Left ventricle myocardium inferior (tissue), 1 donor: ENCODE results near the gene PHC1. TPM values are rescaled to one million over a fixed set of nuclear protein-coding genes. Genes with fewer than 3 reads are reported as not detected.
A peak's percentile ranks its signal among the peaks of the same experiment; 100 is the strongest.

Source experiments
- DNase-seq: peaks from one replicate; pipeline ENCODE4 v3.0.0-alpha.2; 2020
- H3K27ac ChIP-seq: fragments of 200-600 bp; replicated peaks from 2 replicates; pipeline ENCODE4 v1.8.0; 2021
- H3K27me3 ChIP-seq: fragments of 200-600 bp; 2 replicates; pipeline ENCODE4 v1.8.0; 2021; ENCODE audit warnings: low read depth
- H3K36me3 ChIP-seq: fragments of 200-600 bp; 2 replicates; pipeline ENCODE4 v1.8.0; 2021
- H3K4me1 ChIP-seq: fragments of 200-600 bp; 2 replicates; pipeline ENCODE4 v1.8.0; 2021
- H3K4me3 ChIP-seq: fragments of 200-600 bp; 2 replicates; pipeline ENCODE4 v1.8.0; 2021; ENCODE audit warnings: mild to moderate bottlenecking, moderate library complexity
- H3K9me3 ChIP-seq: fragments of 200-600 bp; replicated peaks from 2 replicates; pipeline ENCODE4 v1.8.0; 2021
- intact Hi-C: fragments of 100-400 bp; cut with micrococcal nuclease; formaldehyde crosslinking; loops from one replicate; pipeline ENCODE4 v1.11.0; 2022
- total RNA-seq: library from RNA; stranded (reverse); fragmentation: NEBNext Ultra II Directional; extraction: Animal tissue kit (Norgen Biotek cat#: 25700); gene quantifications from one replicate; pipeline ENCODE4 v1.2.1, GENCODE V29; 2021
- TF ChIP-seq, protein P1 (sequence below): fragments of 200-600 bp; IDR thresholded peaks from 2 replicates; pipeline ENCODE4 v1.8.0; 2021; ENCODE audit warnings: antibody characterized with exemption, mild to moderate bottlenecking, borderline replicate concordance
- donor health status: DM: no; HTN: yes; CAD: no; lungs with severe emphysema.

The PHC1 gene
- total RNA-seq, 1 donor from 2014 or later, result 23.4 TPM

DNA sequence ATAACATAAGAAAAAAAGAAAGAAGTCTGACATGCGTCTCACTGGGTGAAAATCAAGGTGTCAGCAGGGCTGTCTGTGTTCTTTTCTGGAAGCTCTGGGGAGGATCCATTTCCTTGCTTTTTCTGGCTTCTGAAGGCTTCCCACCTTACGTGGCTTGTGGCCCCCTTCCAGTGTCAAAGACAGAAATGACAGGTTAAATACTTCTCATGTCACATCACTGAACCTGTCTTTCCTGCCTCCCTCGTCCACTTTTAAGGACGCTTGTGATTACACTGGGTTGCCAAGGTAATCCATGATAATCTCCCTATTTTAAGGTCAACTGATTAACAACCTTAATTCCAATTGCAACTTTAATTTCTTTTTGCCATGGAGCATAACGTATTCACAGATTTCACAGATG lies 4.6 kb upstream of the PHC1 start:
- DNase-seq, result no peak
- Histone ChIP-seq H3K4me1 (peaks cover 41% of the 10 kb centered on the region), H3K27me3 (no peaks in the 10 kb centered on the region), H3K4me3 (no peak overlapping the region), H3K9me3 (no peaks in the 10 kb centered on the region), H3K36me3 (no peaks in the 10 kb centered on the region), H3K27ac (no peak overlapping the region)
- TF ChIP-seq, protein P1, sequence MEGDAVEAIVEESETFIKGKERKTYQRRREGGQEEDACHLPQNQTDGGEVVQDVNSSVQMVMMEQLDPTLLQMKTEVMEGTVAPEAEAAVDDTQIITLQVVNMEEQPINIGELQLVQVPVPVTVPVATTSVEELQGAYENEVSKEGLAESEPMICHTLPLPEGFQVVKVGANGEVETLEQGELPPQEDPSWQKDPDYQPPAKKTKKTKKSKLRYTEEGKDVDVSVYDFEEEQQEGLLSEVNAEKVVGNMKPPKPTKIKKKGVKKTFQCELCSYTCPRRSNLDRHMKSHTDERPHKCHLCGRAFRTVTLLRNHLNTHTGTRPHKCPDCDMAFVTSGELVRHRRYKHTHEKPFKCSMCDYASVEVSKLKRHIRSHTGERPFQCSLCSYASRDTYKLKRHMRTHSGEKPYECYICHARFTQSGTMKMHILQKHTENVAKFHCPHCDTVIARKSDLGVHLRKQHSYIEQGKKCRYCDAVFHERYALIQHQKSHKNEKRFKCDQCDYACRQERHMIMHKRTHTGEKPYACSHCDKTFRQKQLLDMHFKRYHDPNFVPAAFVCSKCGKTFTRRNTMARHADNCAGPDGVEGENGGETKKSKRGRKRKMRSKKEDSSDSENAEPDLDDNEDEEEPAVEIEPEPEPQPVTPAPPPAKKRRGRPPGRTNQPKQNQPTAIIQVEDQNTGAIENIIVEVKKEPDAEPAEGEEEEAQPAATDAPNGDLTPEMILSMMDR, result no peak
- intact Hi-C loops, result loop anchor here (10.0 kb wide), 1 partner anchor 135 kb away; no protein-coding TSS in a partner anchor

DNA sequence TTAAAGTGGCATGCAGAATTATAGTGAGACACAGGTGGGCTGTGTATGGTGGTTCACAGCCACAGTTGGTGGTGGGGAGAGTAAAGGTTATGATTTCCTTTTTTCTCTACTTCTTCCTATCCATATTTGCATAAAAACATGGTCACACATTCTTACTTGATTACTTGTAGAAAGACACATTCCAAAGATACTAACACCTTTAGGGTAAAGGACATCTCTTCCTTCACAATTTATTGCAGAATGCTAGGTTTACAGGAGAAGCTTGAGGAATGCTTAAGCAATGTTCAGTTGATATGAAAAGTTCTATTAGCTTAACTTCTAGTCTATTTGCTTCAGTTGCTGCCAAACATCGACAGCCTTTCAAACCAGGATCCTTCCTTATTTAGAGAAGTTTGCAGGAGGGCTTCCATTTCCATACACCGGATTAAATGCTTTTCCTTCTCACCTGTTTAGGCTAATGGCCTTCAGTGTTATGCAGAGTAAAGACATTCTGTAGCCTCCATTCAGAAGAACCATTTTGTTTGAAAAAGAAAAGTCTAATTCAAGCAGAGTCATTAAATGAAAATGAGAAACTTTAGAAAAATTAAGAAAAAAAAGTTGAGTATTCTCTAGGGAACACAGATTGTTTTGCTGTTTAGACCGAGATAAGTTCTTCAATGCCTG lies 2.6 kb upstream of the PHC1 start:
- intact Hi-C loops, result loop anchor here (10.0 kb wide), 1 partner anchor 133 kb away; no protein-coding TSS in a partner anchor
- Histone ChIP-seq H3K27ac (peak overlapping the region; percentile 88), H3K9me3 (no peaks in the 10 kb centered on the region)

DNA sequence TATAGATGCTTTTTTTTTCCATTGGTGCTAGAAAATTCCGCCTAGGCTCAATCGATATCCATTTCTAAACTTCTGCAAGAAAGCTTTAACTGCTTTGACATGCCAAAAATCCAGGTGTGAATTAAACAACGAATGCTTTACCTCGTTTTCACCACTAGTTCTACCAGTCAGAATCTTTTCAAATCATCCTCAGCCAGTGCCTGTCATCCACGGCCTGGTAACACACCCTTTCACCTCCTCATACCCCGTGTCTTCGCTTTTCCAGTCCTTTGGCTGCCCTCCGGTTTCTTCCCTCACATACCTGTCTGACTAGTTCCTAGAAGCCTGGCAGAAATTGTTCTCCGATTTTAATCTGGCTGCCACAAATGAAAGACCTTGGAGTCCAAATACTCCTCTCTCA lies 1.4 kb upstream of the PHC1 start:
- no peaks in the 10 kb centered on the region for H3K27me3 ChIP-seq
- no peaks in the 10 kb centered on the region for H3K36me3 ChIP-seq
- TF ChIP-seq, protein P1, result no peak
- DNase-seq, result no peak
- peaks cover 52% of the 10 kb centered on the region for H3K4me1 ChIP-seq
- H3K9me3 ChIP-seq, result no peaks in the 10 kb centered on the region
- intact Hi-C loops, result loop anchor here (10.0 kb wide), 1 partner anchor 132 kb away; no protein-coding TSS in a partner anchor
- peak overlapping the region; percentile 80 for H3K4me3 ChIP-seq
- H3K27ac ChIP-seq, result peak overlapping the region; percentile 88

More for the DNA sequence above, 2.6 kb upstream of the PHC1 start:
- DNase-seq, result no peak
- Histone ChIP-seq H3K4me1 (peaks cover 52% of the 10 kb centered on the region), H3K4me3 (no peak overlapping the region), H3K27me3 (no peaks in the 10 kb centered on the region), H3K36me3 (no peaks in the 10 kb centered on the region)
- TF ChIP-seq, protein P1, result no peak

DNA sequence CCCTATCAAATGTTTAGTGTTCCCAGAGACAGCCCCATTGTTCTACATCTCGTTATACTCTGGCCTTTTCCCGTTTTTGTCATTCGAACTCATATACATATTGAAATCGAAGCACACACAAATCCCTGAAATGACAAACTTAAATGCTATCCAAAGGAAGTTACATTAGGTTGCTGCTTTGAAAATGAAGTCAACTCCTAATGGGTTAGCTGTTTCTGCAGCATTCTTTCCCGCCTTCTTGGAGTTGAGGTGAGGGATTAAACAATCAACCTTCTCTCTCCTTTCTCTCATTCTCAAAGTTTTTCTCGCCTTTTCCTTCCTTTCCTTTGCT lies 642 bp upstream of the PHC1 start:
- H3K4me1 ChIP-seq, result peaks cover 52% of the 10 kb centered on the region
- no peak for DNase-seq
- H3K27me3 ChIP-seq, result no peaks in the 10 kb centered on the region
- H3K4me3 ChIP-seq, result peak overlapping the region; percentile 80
- intact Hi-C loops, result loop anchor here (10.0 kb wide), 1 partner anchor 131 kb away; no protein-coding TSS in a partner anchor
- TF ChIP-seq, protein P1, result no peak
- peaks cover 2% of the 10 kb centered on the region for H3K36me3 ChIP-seq
- peak overlapping the region; percentile 88 for H3K27ac ChIP-seq
- no peaks in the 10 kb centered on the region for H3K9me3 ChIP-seq

DNA sequence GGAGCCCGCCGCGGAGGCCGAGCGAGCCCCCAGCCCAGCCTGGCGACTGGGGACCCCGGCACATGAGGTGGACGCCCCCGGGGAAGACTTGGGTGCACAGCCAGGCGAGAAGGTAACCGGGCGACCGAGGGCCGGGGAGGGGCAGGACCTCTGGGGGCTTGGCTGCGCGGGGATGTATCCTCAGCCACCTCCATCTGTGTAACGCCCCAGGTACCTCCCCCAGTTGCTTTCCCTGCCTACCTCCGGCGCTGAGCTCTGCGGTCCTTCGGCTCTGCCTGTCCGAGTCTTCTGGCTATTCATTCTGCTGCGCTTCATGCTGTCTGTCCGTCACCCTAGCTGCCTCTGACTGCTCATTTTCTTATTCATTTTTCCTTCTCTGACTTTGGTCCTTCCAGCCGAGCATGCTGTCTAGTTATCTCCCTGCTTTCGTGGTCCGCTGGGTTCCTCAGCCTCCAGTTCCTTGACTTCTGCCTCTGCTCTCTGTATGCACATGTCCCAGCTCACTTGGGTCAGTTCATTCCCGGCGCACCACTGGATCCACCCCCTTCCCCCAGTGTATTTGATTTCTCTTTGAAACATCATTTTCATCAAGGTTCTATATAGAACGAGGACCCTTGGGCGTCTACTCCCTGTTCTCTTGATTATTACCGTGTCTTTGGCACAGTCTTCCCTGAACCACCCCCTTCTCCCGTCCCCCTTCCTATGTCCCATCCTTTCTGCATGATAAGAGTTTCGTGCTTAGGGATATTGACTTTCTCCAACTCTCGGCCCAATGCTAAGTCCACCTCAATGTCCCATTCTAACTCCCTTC lies 612 bp downstream of the PHC1 start:
- Histone ChIP-seq H3K27me3 (no peaks in the 10 kb centered on the region), H3K4me1 (peaks cover 49% of the 10 kb centered on the region), H3K36me3 (peaks cover 15% of the 10 kb centered on the region), H3K9me3 (no peaks in the 10 kb centered on the region), H3K27ac (peak overlapping the region; percentile 88), H3K4me3 (peak overlapping the region; percentile 80)
- DNase-seq, result peak; percentile 40
- TF ChIP-seq, protein P1, result no peak
- intact Hi-C loops, result loop anchor here (10.0 kb wide), 1 partner anchor 130 kb away; no protein-coding TSS in a partner anchor
